Retinal pigment epithelial cell (primary cell): ENCODE data around the gene TIMM13.
"Not testable (repeated sequence)": the region's sequence is repeated elsewhere in the genome, so short reads cannot be mapped to it uniquely, and the experiment has no call there.

Experiments used
- DNase-seq: peaks from one replicate; pipeline ENCODE4 v3.0.0-alpha.2; 2010; ENCODE audit warnings: low read depth
- H3K4me3 ChIP-seq: 2 replicates; pipeline ENCODE4 v1.5.1; 2011; ENCODE audit warnings: mild to moderate bottlenecking, low read length, control low read depth, moderate library complexity
- TF ChIP-seq, protein P1 (sequence below): conservative IDR thresholded peaks from 2 replicates; pipeline ENCODE4 v1.5.1; 2011; ENCODE audit warnings: low read depth, low read length, control low read depth, inconsistent platforms

The TIMM13 gene

DNA sequence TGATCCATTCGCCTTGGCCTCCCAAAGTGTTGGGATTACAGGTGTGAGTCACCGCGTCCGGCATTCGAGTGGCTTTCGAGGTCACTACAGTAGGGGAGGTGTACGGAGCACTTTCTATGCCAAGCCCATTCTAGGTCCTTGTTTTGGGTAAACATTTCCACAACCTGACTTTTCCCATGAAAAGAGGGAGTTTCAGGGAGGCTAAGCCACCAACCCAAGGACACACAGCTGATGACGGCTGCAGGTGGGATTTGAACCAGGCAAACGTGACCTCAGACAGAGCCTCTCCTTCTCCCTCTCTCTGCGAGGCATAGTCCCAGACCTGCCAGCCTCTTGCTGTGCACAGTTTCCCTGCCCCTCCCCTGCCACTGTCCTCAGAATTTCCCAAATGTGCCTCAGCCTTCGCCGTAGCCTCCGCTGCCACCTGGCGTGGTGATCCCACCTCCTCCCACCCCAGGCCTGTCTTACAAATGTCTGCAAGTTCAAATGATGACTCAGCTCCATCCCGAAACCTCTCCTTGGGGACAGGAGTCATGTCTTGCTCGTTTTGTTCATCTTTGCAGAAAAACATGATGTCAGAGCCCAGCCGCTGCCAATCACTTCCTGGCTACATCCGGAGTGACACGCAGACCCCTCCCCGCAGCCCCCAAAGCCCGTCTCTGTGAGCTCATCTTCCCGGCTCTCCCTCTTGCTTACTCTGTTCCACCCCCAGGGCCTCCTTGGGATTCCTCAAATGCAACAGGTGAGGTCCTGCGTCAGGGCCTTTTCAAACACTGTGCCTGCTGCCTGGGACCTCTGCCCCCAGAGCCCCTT lies 41.9 kb upstream of the TIMM13 start:
- DNase-seq, result no peak
- no peak overlapping the region for H3K4me3 ChIP-seq
- TF ChIP-seq, protein P1, sequence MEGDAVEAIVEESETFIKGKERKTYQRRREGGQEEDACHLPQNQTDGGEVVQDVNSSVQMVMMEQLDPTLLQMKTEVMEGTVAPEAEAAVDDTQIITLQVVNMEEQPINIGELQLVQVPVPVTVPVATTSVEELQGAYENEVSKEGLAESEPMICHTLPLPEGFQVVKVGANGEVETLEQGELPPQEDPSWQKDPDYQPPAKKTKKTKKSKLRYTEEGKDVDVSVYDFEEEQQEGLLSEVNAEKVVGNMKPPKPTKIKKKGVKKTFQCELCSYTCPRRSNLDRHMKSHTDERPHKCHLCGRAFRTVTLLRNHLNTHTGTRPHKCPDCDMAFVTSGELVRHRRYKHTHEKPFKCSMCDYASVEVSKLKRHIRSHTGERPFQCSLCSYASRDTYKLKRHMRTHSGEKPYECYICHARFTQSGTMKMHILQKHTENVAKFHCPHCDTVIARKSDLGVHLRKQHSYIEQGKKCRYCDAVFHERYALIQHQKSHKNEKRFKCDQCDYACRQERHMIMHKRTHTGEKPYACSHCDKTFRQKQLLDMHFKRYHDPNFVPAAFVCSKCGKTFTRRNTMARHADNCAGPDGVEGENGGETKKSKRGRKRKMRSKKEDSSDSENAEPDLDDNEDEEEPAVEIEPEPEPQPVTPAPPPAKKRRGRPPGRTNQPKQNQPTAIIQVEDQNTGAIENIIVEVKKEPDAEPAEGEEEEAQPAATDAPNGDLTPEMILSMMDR, result no peak

DNA sequence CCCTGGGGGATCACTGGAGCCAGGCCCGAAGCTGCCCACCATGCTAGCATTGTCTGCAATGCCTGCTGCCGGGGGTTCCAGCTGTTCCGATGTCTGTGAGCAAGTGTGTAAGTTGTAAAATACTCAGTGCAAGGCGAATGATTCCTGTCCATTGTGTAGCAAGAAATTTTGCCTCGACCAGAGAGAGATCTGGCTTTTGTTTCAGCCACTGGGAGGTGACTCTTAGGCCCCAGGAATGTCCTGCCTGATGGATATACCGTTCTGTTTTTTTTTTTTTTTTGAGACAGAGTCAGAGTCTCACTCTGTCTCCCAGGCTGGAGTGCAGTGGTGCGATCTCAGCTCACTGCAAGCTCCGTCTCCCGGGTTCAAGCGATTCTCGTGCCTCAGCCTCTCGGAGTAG lies 41.2 kb upstream of the TIMM13 start:
- H3K4me3 ChIP-seq, result no peak overlapping the region
- TF ChIP-seq, protein P1, result no peak
- DNase-seq, result no peak

DNA sequence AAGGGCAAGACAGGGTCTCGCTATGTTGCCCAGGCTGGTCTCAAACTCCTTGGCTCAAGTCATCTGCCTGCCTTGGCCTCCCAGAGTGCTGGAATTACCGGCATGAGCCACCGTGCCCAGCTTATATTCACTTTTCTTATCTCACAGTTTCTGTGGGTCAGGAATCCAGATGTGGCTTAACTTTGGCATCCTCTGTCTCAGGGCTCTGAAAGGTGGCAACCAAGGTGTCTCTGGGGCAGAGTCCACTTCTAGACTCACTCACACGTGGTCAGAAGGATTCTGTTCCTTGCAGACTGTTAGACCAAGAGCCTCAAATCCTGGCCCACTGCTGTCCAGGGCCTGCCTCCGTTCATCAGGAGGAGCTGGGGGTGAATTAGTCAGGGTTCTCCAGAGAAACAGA lies 37.0 kb upstream of the TIMM13 start:
- no peak overlapping the region for H3K4me3 ChIP-seq
- DNase-seq, result no peak
- TF ChIP-seq, protein P1, result no peak

DNA sequence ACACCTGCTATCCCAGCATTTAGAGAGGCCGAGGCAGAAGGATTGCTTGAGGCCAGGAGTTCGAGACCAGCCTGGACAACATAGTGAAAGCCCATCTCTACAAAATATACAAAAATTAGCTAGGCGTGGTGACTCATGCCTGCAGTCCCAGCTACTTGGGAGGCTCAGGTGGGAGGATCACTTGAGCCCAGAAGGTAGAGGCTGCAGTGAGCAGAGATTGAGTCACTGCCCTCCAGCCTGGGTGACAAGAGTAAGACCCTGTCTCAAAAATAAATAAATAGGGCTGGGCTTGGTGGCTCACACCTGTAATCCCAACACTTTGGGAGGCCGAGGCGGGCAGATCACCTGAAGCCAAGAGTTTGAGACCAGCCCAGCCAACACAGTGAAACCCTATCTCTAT lies 36.3 kb upstream of the TIMM13 start:
- not testable (repeated sequence) for DNase-seq, H3K4me3 ChIP-seq

DNA sequence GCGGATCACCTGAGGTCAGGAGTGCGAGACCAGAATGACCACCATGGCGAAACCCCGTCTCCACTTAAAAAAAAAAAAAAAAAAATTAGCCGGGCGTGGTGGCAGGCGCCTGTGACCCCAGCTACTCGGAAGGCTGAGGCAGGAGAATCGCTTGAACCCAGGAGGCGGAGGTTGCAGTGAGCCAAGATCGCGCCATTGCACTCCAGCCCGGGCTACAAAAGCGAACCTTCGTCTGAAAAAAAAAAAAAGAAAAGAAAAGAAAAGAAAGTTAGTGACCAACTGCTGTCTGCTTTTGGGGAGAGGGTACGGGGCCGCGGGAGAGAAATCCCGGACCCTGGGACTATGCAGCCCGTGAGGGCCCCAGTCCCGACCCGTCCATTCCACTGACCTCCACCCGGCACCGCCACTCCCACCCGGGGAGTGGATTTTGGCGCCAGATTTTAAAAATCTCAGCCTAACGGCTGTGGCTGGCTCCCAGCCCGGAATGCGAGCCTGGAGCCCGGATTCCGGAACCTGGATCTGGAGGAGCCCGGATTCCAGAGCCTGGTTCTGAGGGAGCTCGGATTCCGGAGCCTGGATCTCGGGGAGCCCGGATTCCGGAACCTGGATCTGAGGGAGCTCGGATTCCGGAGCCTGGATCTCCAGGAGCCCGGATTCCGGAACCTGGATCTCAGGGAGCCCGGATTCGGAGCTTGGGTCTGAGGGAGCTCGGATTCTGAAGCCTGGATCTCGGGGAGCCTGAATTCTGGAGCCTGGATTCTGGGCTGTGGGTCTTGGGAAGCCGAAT lies 35.4 kb upstream of the TIMM13 start:
- TF ChIP-seq, protein P1, result no peak
- peak overlapping the region; percentile 60 for H3K4me3 ChIP-seq
- peak; percentile 90 for DNase-seq

DNA sequence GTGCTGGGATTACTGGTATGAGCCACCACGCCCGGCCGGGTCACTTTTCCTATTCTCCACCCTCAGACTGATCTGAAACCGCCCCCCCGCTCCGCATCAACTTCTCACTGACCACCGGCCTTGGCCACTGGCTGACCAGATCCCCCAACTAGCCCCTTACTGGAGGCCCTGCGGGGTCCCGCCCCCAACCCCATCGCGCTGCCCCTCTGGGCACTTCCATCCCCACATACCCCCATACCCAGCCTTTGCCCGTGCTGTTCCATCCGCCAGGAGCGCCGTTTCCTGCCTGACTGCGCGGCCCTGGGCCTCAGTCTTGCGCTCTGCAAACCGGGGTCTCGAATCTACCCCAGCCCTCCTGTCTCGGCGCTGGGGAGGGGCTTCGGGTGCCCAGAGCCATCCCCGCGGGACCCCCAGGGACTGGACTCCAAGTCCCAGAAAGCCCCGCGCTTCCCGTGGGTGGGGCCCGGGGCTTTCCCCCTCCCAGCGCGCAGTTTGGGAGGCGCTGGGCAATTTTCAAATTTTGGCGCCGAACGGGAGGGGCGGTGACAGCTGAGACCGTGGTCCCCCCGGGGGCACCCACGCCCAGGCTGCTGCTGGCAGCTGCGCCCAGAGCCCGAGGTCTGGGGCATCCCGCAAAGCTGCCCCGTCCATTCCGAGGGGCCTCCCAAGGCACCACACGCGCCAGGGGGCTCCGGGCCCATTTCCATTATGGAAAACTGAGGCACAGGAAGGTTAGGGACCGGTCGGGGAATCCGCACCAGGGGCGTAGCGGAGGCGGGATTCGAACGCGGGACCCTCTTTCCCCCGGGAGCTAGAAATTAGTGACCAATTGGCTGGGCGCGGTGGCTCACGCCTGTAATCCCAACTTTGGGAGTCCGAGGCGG lies 34.6 kb upstream of the TIMM13 start:
- TF ChIP-seq, protein P1, result peak; percentile 20
- no peak for DNase-seq
- H3K4me3 ChIP-seq, result peak overlapping the region; percentile 60

DNA sequence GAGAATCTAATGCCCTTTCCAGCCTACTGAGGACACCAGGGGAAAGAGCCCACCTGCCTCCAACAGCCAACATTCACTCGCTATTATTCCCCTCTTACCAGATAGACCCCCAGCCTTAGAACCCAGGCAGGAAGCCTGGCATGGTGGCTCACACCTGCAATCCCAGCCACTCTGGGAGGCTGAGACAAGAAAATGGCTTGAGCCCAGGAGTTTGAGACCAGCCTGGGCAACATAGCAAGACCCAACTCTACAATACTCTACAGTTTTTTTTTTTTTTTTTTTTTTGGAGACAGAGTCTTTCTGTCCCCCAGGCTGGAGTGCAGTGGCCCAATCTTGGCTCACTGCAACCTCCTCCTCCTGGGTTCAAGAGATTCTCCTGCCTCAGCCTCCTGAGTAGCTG lies 32.9 kb upstream of the TIMM13 start:
- TF ChIP-seq, protein P1, result no peak
- no peak overlapping the region for H3K4me3 ChIP-seq
- no peak for DNase-seq

DNA sequence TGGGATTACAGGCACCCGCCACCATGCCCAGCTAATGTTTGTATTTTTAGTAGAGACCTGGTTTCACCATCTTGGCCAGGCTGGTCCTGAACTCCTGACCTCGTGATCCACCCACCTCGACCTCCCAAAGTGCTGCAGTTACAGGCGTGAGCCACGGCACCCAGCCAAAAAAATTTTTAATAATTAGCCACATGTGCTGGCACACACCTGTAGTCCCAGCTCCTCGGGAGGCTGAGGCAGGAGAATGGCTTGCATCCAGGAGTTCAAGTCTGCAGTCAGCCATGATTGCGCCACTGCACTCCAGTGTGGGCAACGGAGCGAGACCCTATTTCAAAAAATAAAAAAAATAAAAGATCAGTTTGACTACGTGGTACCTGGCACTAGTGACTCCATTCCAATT lies 31.4 kb upstream of the TIMM13 start:
- H3K4me3 ChIP-seq, DNase-seq: not testable (repeated sequence)
